ENCODE results near the gene LRRK1.

DNA sequence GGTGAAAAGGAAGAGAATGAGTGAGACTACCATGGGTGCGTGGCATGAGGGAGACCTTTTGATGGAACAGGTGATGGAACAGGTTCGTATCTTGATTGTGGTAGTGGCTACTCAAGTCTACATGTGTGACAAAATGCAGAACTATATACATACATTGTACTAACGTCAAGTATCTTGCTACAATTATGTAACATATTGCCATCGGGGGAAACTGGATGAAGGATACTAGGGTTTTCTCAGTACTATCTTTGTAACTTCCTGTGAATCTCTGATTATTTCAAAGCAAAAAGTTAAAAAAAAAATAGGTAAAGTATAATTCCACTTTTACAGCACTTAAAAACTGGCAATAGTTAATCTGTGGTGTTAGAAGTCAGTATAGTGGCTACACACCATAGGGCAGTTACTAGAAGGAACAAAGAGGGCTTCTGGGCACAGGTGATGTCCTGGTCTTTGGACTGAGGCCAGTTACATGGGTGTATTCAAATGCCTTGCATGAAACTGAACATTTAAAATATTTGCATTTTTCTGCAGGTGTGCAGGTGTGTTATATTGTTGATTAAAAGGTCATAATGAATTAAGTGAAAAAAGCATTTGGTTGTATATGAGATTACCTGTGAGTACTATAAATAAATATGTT lies 61.4 kb downstream of the LRRK1 start:
- no peak for TF ChIP-seq POLR2A (IDR thresholded peaks at IDR 0.05)
- TF ChIP-seq, protein P1, sequence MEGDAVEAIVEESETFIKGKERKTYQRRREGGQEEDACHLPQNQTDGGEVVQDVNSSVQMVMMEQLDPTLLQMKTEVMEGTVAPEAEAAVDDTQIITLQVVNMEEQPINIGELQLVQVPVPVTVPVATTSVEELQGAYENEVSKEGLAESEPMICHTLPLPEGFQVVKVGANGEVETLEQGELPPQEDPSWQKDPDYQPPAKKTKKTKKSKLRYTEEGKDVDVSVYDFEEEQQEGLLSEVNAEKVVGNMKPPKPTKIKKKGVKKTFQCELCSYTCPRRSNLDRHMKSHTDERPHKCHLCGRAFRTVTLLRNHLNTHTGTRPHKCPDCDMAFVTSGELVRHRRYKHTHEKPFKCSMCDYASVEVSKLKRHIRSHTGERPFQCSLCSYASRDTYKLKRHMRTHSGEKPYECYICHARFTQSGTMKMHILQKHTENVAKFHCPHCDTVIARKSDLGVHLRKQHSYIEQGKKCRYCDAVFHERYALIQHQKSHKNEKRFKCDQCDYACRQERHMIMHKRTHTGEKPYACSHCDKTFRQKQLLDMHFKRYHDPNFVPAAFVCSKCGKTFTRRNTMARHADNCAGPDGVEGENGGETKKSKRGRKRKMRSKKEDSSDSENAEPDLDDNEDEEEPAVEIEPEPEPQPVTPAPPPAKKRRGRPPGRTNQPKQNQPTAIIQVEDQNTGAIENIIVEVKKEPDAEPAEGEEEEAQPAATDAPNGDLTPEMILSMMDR (IDR thresholded peaks at IDR 0.05) = no peak
